Caki2 (cell line): Measurements from ENCODE around the gene WDFY3. TPM values are rescaled to one million over a fixed set of nuclear protein-coding genes. Genes with fewer than 3 reads are reported as not detected.

ENCODE experiments used
- DNase-seq: peaks from one replicate; pipeline ENCODE4 v3.0.0-alpha.2; 2015; ENCODE audit warnings: low read depth
- in situ Hi-C: cut with HindIII; loops from 2 replicates; pipeline ENCODE4 v1.10.0; 2016; ENCODE audit warnings: low sequenced_read_pairs, low pct_unique_long_range_greater_than_20kb, mixed read lengths
- total RNA-seq: library from RNA; depleted of rRNA; stranded (reverse); fragments of >200 nt; shearing (Covaris generic); gene quantifications from 2 replicates; pipeline ENCODE4 v1.2.3, GENCODE V29; 2014; ENCODE audit warnings: low replicate concordance; rRNA removed

Gene WDFY3
- total RNA-seq = 20.4 and 30.3 TPM in 2 replicates

- peak; percentile 90 for DNase-seq
- in situ Hi-C loops = no loop called here
Observed at GRCh38 chr4:84966382-84967242, at the start of gene WDFY3. Gene WDFY3, minus strand, starts transcription at chr4:84966690. Its CDS starts 106,099 bp downstream, at chr4:84860591.

GRCh38 chr4:85005865-85006377, 39.4 kb upstream of the WDFY3 start:
- in situ Hi-C loops = no loop called here
- peak; percentile 63 for DNase-seq

- no peak for DNase-seq
- in situ Hi-C loops = no loop called here
Observed at GRCh38 chr4:85000343-85000742, 33.9 kb upstream of the WDFY3 start.

GRCh38 chr4:84995386-84995785, 28.9 kb upstream of the WDFY3 start:
- DNase-seq = no peak
- in situ Hi-C loops = no loop called here

GRCh38 chr4:84994280-84994679, 27.8 kb upstream of the WDFY3 start:
- DNase-seq = no peak
- in situ Hi-C loops = no loop called here

GRCh38 chr4:84985952-84986351, 19.5 kb upstream of the WDFY3 start:
- in situ Hi-C loops = no loop called here
- peak; percentile 54 for DNase-seq

GRCh38 chr4:84977396-84977795, 10.9 kb upstream of the WDFY3 start:
- no peak for DNase-seq
- in situ Hi-C loops = no loop called here

GRCh38 chr4:84973856-84974255, 7.4 kb upstream of the WDFY3 start:
- DNase-seq = no peak
- in situ Hi-C loops = no loop called here

GRCh38 chr4:84971319-84971932, 4.9 kb upstream of the WDFY3 start:
- in situ Hi-C loops = no loop called here
- no peak for DNase-seq

- DNase-seq = no peak
- in situ Hi-C loops = no loop called here
Observed at GRCh38 chr4:84968925-84969324, 2.4 kb upstream of the WDFY3 start.

- in situ Hi-C loops = no loop called here
- DNase-seq = no peak
Observed at GRCh38 chr4:84967243-84967690, 777 bp upstream of the WDFY3 start.

- DNase-seq = peak; percentile 51
- in situ Hi-C loops = no loop called here
Observed at GRCh38 chr4:84965553-84966381, 723 bp downstream of the WDFY3 start.

GRCh38 chr4:84964995-84965552, 1.4 kb downstream of the WDFY3 start:
- DNase-seq = no peak
- in situ Hi-C loops = no loop called here

GRCh38 chr4:84962102-84962501, 4.4 kb downstream of the WDFY3 start:
- no peak for DNase-seq
- in situ Hi-C loops = no loop called here

- DNase-seq = no peak
- in situ Hi-C loops = no loop called here
Observed at GRCh38 chr4:84958434-84958833, 8.1 kb downstream of the WDFY3 start.

GRCh38 chr4:84957514-84958420, 8.7 kb downstream of the WDFY3 start:
- DNase-seq = peak; percentile 93
- in situ Hi-C loops = no loop called here

- in situ Hi-C loops = no loop called here
- no peak for DNase-seq
Observed at GRCh38 chr4:84956014-84956413, 10.5 kb downstream of the WDFY3 start.
